NCI-H748 treated with DMSO at 0.1 percent for 48 hours (cell line): ENCODE results near the gene PIK3C2B.
"Not testable (repeated sequence)": the region's sequence is repeated elsewhere in the genome, so short reads cannot be mapped to it uniquely, and the experiment has no call there.

Experiments used
- DNase-seq: peaks from one replicate; lab custom pipeline; 2025; lab: John Stamatoyannopoulos, UW

PIK3C2B gene

GRCh38 chr1:204506201-204506968 lies 11.8 kb upstream of the PIK3C2B start:
- DNase-seq: peak; percentile 72

- no peak for DNase-seq
Measured at GRCh38 chr1:204505674-204506200, 11.1 kb upstream of the PIK3C2B start.

- no peak for DNase-seq
Measured at GRCh38 chr1:204503913-204504519, 9.4 kb upstream of the PIK3C2B start.

- peak; percentile 40 for DNase-seq
Measured at GRCh38 chr1:204503122-204503912, 8.7 kb upstream of the PIK3C2B start.

- DNase-seq: no peak
Measured at GRCh38 chr1:204502241-204502640, 7.6 kb upstream of the PIK3C2B start.

- DNase-seq: no peak
Measured at GRCh38 chr1:204499511-204500468, 5.2 kb upstream of the PIK3C2B start.

- no peak for DNase-seq
Measured at GRCh38 chr1:204498981-204499380, 4.4 kb upstream of the PIK3C2B start.

GRCh38 chr1:204495777-204496176 lies 1.2 kb upstream of the PIK3C2B start:
- no peak for DNase-seq

- DNase-seq: peak; percentile 14
Measured at GRCh38 chr1:204495078-204495753, 611 bp upstream of the PIK3C2B start.

GRCh38 chr1:204493984-204494280 lies 673 bp downstream of the PIK3C2B start:
- DNase-seq: peak; percentile 38

GRCh38 chr1:204493145-204493983 lies 1.2 kb downstream of the PIK3C2B start:
- no peak for DNase-seq

- DNase-seq: no peak
Measured at GRCh38 chr1:204491655-204492054, 3.0 kb downstream of the PIK3C2B start.

- no peak for DNase-seq
Measured at GRCh38 chr1:204487256-204487615, 7.4 kb downstream of the PIK3C2B start.

- DNase-seq: not testable (repeated sequence)
Measured at GRCh38 chr1:204486513-204487255, 7.9 kb downstream of the PIK3C2B start.

GRCh38 chr1:204483791-204484190 lies 10.8 kb downstream of the PIK3C2B start:
- DNase-seq: no peak

GRCh38 chr1:204480515-204480914 lies 14.1 kb downstream of the PIK3C2B start:
- DNase-seq: no peak

GRCh38 chr1:204479387-204480136 lies 15.0 kb downstream of the PIK3C2B start:
- DNase-seq: no peak

- DNase-seq: no peak
Measured at GRCh38 chr1:204478921-204479320, 15.7 kb downstream of the PIK3C2B start.
